Liver (tissue), 9 donors: ENCODE measurements around the gene DMD. TPM values are rescaled to one million over a fixed set of nuclear protein-coding genes. Genes with fewer than 3 reads are reported as not detected.

Experiments used
- DNase-seq: peaks from one replicate; pipeline ENCODE4 v3.0.0-alpha.2; 2017; ENCODE audit warnings: low spot score
- H3K27ac ChIP-seq, 2 donors: one replicate each; pipeline ENCODE4 v1.7.0; 2013; ENCODE audit warnings: inconsistent platforms in 2 of 2, low read length in 2 of 2, control low read depth in 1 of 2, low read depth in 1 of 2, mild to moderate bottlenecking in 1 of 2
- H3K27me3 ChIP-seq, 4 donors: one replicate each; pipeline versions ENCODE4 v1.6.1 to v1.7.0; 2013; ENCODE audit warnings: low read length in 3 of 4, inconsistent platforms in 1 of 4, mild to moderate bottlenecking in 1 of 4, moderate library complexity in 1 of 4; ENCODE audit not compliant: control insufficient read depth in 4 of 4, insufficient read depth in 4 of 4
- H3K36me3 ChIP-seq, 4 donors: one replicate each; pipeline versions ENCODE4 v1.6.1 to v1.7.0; 2013; ENCODE audit warnings: low read length in 3 of 4, mild to moderate bottlenecking in 3 of 4, low read depth in 1 of 4, moderate library complexity in 1 of 4; ENCODE audit not compliant: control insufficient read depth in 4 of 4, insufficient read depth in 3 of 4
- H3K4me1 ChIP-seq, 4 donors: one replicate each; pipeline versions ENCODE4 v1.6.1 to v1.7.0; 2013; ENCODE audit warnings: low read length in 3 of 4, mild to moderate bottlenecking in 3 of 4, moderate library complexity in 1 of 4; ENCODE audit not compliant: control insufficient read depth in 4 of 4, insufficient read depth in 4 of 4
- H3K4me3 ChIP-seq, 3 donors: one replicate each; pipeline versions ENCODE4 v1.6.1 to v1.7.0; 2013; ENCODE audit warnings: low read length in 3 of 3, control low read depth in 1 of 3, low read depth in 1 of 3, mild to moderate bottlenecking in 1 of 3
- H3K9ac ChIP-seq, 2 donors: one replicate each; pipeline ENCODE4 v1.7.0; 2013; ENCODE audit warnings: low read length in 2 of 2, mild to moderate bottlenecking in 2 of 2, moderate library complexity in 2 of 2, control low read depth in 1 of 2, low read depth in 1 of 2
- H3K9me3 ChIP-seq, 4 donors: one replicate each; pipeline versions ENCODE4 v1.6.1 to v1.7.0; 2013; ENCODE audit warnings: low read length in 3 of 4; ENCODE audit not compliant: control insufficient read depth in 4 of 4
- EGR1 ChIP-seq, 2 donors: IDR thresholded peaks; 2 replicates each; pipeline ENCODE4 v1.6.1; 2016 to 2018; ENCODE audit warnings: antibody characterized with exemption in 2 of 2, low read depth in 2 of 2
- FOXA1 ChIP-seq: IDR thresholded peaks from 2 replicates; pipeline ENCODE4 v1.6.1; 2016; ENCODE audit warnings: antibody characterized with exemption
- FOXA2 ChIP-seq: IDR thresholded peaks from 2 replicates; pipeline ENCODE4 v1.6.1; 2016; ENCODE audit warnings: antibody characterized with exemption
- GABPA ChIP-seq, 2 donors: IDR thresholded peaks in 1 of 2; conservative IDR thresholded peaks in 1 of 2; 2 replicates each; pipeline ENCODE4 v1.6.1; 2016; ENCODE audit warnings: antibody characterized with exemption in 2 of 2, mild to moderate bottlenecking in 1 of 2, moderate library complexity in 1 of 2
- HNF4A ChIP-seq, 2 donors: conservative IDR thresholded peaks; 2 replicates each; pipeline ENCODE4 v1.6.1; 2016; ENCODE audit warnings: antibody characterized with exemption in 2 of 2, mild to moderate bottlenecking in 2 of 2
- HNF4G ChIP-seq: IDR thresholded peaks from 2 replicates; pipeline ENCODE4 v1.6.1; 2016; ENCODE audit warnings: antibody characterized with exemption
- JUND ChIP-seq, 2 donors: IDR thresholded peaks; 2 replicates each; pipeline ENCODE4 v1.6.1; 2016; ENCODE audit warnings: antibody characterized with exemption in 2 of 2
- MAX ChIP-seq: IDR thresholded peaks from 2 replicates; pipeline ENCODE4 v1.6.1; 2016; ENCODE audit warnings: antibody characterized with exemption
- NR2F2 ChIP-seq: IDR thresholded peaks from 2 replicates; pipeline ENCODE4 v1.6.1; 2016; ENCODE audit warnings: antibody characterized with exemption
- RAD21 ChIP-seq, 2 donors: IDR thresholded peaks; 2 replicates each; pipeline ENCODE4 v1.6.1; 2016; ENCODE audit warnings: antibody characterized with exemption in 2 of 2, mild to moderate bottlenecking in 2 of 2
- REST ChIP-seq: IDR thresholded peaks from 2 replicates; pipeline ENCODE4 v1.6.1; 2016; ENCODE audit warnings: antibody characterized with exemption, mild to moderate bottlenecking
- RXRA ChIP-seq, 2 donors: IDR thresholded peaks; 2 replicates each; pipeline ENCODE4 v1.6.1; 2017 to 2018; ENCODE audit warnings: antibody characterized with exemption in 2 of 2, mild to moderate bottlenecking in 1 of 2
- SP1 ChIP-seq: IDR thresholded peaks from 2 replicates; pipeline ENCODE4 v1.6.1; 2018; ENCODE audit warnings: antibody characterized with exemption, mild to moderate bottlenecking
- TAF1 ChIP-seq: conservative IDR thresholded peaks from 2 replicates; pipeline ENCODE4 v1.6.1; 2016; ENCODE audit warnings: antibody characterized with exemption, mild to moderate bottlenecking
- YY1 ChIP-seq: IDR thresholded peaks from 2 replicates; pipeline ENCODE4 v1.6.1; 2016; ENCODE audit warnings: antibody characterized with exemption, mild to moderate bottlenecking
- ZBTB33 ChIP-seq: IDR thresholded peaks from 2 replicates; pipeline ENCODE4 v1.6.1; 2016; ENCODE audit warnings: antibody characterized with exemption
- WGBS: extraction: QIAGEN DNeasy Blood & Tissue Kit; methylation state at CpG from one replicate; pipeline ENCODE4 v1.1.7; 2013; 5-methylcytosine and 5-hydroxymethylcytosine counted together
- polyA plus RNA-seq, 2 donors: library from polyadenylated mRNA; stranded (reverse) in 1 of 2; unstranded in 1 of 2; fragments of 200-250 nt in 1 of 2; fragments of >200 nt in 1 of 2; fragmentation: Nextera tagmentation in 1 of 2; extraction: Ambion mirVana in 1 of 2; gene quantifications; one replicate each; pipeline versions ENCODE4 v1.2.1 to v1.2.3, GENCODE V29; 2013 to 2015
- total RNA-seq, 2 donors: library from RNA; depleted of rRNA; stranded (reverse); fragments of >200 nt; gene quantifications; one replicate each; pipeline ENCODE4 v1.2.3, GENCODE V29; 2014
- TF ChIP-seq, protein P1 (sequence below): IDR thresholded peaks from 2 replicates; pipeline ENCODE4 v1.6.1; 2016; ENCODE audit warnings: antibody characterized with exemption
- TF ChIP-seq, protein P2 (sequence below): fragments of 150-350 bp; IDR thresholded peaks from 2 replicates; pipeline ENCODE4 v1.5.1; 2017; ENCODE audit warnings: improper control_type of control experiment, low read depth, low read length; ENCODE audit not compliant: missing input control
- donor health status: healthy.
- donor health status: healthy.
- donor health status: healthy.
- donor health status: healthy.
- donor health status: healthy.

Gene DMD
- total and polyA plus RNA-seq, 4 donors: 14.6 to 61.9 (median 23.9) TPM

DNA sequence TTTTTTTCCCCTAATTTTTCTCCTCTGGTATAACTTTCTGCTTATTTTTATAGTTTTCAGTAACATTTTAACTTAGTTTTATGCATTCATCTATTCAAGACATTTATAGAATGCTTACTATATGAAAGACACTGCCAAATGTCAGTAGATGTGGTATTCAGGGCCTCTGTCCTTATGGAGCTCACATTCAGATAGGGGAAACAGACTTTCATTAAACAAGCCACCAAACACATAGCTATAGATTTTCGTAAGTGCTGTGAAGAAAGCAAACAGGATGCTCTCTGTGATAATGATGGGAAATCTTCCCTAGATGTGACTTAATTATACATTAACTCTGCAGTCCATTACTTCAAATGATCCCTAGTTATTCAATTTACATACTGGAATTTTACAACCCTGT, 1777.5 kb downstream of the DMD start:
- no peaks in the 10 kb centered on the region for H3K9me3 ChIP-seq
- 84% methylated on average over 1 of the region's 1 CpG for WGBS
- no peaks in the 10 kb centered on the region for H3K4me1 ChIP-seq
- no peaks in the 10 kb centered on the region for H3K36me3 ChIP-seq
- no peaks in the 10 kb centered on the region for H3K27me3 ChIP-seq
- H3K9ac ChIP-seq: no peak overlapping the region
- no peak overlapping the region for H3K27ac ChIP-seq
- TF ChIP-seq HNF4A (conservative IDR thresholded peaks at IDR 0.05): no peak
- TF ChIP-seq, protein P1, sequence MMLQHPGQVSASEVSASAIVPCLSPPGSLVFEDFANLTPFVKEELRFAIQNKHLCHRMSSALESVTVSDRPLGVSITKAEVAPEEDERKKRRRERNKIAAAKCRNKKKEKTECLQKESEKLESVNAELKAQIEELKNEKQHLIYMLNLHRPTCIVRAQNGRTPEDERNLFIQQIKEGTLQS: no peak
- no peak for TF ChIP-seq TAF1
- no peak for TF ChIP-seq EGR1 (IDR thresholded peaks at IDR 0.05; ENCODE audit: low read depth in 2 of 2)
- TF ChIP-seq RAD21 (IDR thresholded peaks at IDR 0.05): no peak
- TF ChIP-seq ZBTB33: no peak
- TF ChIP-seq HNF4G: no peak
- no peak for TF ChIP-seq SP1
- no peak for TF ChIP-seq REST
- no peak for TF ChIP-seq FOXA1
- TF ChIP-seq JUND (IDR thresholded peaks at IDR 0.05): no peak
- no peak for TF ChIP-seq YY1
- TF ChIP-seq, protein P2, sequence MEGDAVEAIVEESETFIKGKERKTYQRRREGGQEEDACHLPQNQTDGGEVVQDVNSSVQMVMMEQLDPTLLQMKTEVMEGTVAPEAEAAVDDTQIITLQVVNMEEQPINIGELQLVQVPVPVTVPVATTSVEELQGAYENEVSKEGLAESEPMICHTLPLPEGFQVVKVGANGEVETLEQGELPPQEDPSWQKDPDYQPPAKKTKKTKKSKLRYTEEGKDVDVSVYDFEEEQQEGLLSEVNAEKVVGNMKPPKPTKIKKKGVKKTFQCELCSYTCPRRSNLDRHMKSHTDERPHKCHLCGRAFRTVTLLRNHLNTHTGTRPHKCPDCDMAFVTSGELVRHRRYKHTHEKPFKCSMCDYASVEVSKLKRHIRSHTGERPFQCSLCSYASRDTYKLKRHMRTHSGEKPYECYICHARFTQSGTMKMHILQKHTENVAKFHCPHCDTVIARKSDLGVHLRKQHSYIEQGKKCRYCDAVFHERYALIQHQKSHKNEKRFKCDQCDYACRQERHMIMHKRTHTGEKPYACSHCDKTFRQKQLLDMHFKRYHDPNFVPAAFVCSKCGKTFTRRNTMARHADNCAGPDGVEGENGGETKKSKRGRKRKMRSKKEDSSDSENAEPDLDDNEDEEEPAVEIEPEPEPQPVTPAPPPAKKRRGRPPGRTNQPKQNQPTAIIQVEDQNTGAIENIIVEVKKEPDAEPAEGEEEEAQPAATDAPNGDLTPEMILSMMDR: no peak
- TF ChIP-seq MAX: no peak
- no peak for TF ChIP-seq RXRA (IDR thresholded peaks at IDR 0.05)
- TF ChIP-seq FOXA2: no peak
- TF ChIP-seq NR2F2: no peak
- no peak for TF ChIP-seq GABPA (IDR thresholded peaks at IDR 0.05 in 1 of 2, conservative IDR thresholded peaks at IDR 0.05 in 1 of 2)
- no peak for DNase-seq
- no peak overlapping the region for H3K4me3 ChIP-seq

DNA sequence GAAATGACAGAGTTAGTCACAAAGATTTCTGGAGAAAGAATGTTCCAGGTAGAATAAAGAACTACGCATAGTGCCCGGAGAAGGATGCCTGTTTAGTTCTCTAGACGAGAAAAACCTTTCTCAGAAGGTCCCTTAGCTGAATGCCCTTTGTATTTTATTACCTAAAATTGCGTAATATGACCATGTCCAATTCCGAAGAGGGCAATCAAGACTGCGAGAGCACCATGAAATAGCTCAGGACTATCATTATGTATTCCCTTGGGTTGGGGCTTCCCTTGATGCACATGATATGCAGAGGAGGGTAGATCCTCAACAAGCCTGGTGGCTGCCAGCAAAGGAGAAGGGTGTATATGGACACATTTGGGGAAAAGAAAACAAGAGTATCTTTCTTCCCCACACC, 1781.4 kb downstream of the DMD start:
- WGBS: 85% methylated on average over 6 of the region's 6 CpGs
- Histone ChIP-seq H3K27ac (no peak overlapping the region), H3K27me3 (no peaks in the 10 kb centered on the region), H3K4me3 (no peak overlapping the region), H3K4me1 (no peaks in the 10 kb centered on the region), H3K36me3 (no peaks in the 10 kb centered on the region), H3K9me3 (no peaks in the 10 kb centered on the region), H3K9ac (no peak overlapping the region)
- no peak for DNase-seq
- TF ChIP-seq GABPA (IDR thresholded peaks at IDR 0.05 in 1 of 2, conservative IDR thresholded peaks at IDR 0.05 in 1 of 2) (no peak), SP1 (no peak), TAF1 (no peak), FOXA2 (no peak), EGR1 (IDR thresholded peaks at IDR 0.05; ENCODE audit: low read depth in 2 of 2) (no peak), RXRA (IDR thresholded peaks at IDR 0.05) (no peak), HNF4G (no peak), JUND (IDR thresholded peaks at IDR 0.05) (no peak), MAX (no peak), RAD21 (IDR thresholded peaks at IDR 0.05) (no peak), NR2F2 (no peak), FOXA1 (no peak), YY1 (no peak)
- TF ChIP-seq, protein P1: no peak
- TF ChIP-seq, protein P2: no peak
